Suprapubic skin (tissue), 4 donors: Measurements from ENCODE around the gene RYR1. TPM values are rescaled to one million over a fixed set of nuclear protein-coding genes. Genes with fewer than 3 reads are reported as not detected.

Experiments
- DNase-seq, 2 donors: peaks; one replicate each; pipeline ENCODE4 v3.0.0-alpha.2; 2019; ENCODE audit warnings: low spot score in 2 of 2
- H3K27ac ChIP-seq: fragments of 200-600 bp; sonication (generic); one replicate; pipeline ENCODE4 v1.5.1; 2019
- H3K27me3 ChIP-seq: fragments of 200-600 bp; sonication (generic); one replicate; pipeline ENCODE4 v1.5.1; 2019
- H3K36me3 ChIP-seq: fragments of 200-600 bp; sonication (generic); one replicate; pipeline ENCODE4 v1.5.1; 2019
- H3K4me1 ChIP-seq: fragments of 200-600 bp; sonication (generic); one replicate; pipeline ENCODE4 v1.5.1; 2019
- H3K4me3 ChIP-seq: fragments of 200-600 bp; sonication (generic); one replicate; pipeline ENCODE4 v1.5.1; 2019; ENCODE audit warnings: mild to moderate bottlenecking
- H3K9me3 ChIP-seq: fragments of 200-600 bp; sonication (generic); one replicate; pipeline ENCODE4 v1.5.1; 2019
- EP300 ChIP-seq: sonication (generic); formaldehyde crosslinking; IDR thresholded peaks from one replicate; pipeline ENCODE4 v1.6.1; 2017; ENCODE audit warnings: antibody characterized with exemption
- POLR2A ChIP-seq, 2 donors: fragments of 450-650 bp; IDR thresholded peaks; one replicate each; pipeline ENCODE4 v1.6.1; 2017; ENCODE audit warnings: antibody characterized with exemption in 2 of 2, mild to moderate bottlenecking in 2 of 2, moderate library complexity in 2 of 2
- POLR2AphosphoS5 ChIP-seq, 3 donors: sonication (generic); formaldehyde crosslinking; IDR thresholded peaks; one replicate each; pipeline ENCODE4 v1.6.1; 2017; ENCODE audit warnings: antibody characterized with exemption in 3 of 3
- WGBS: methylation state at CpG from one replicate; pipeline ENCODE4 v1.1.5; 2018; 5-methylcytosine and 5-hydroxymethylcytosine counted together
- total RNA-seq, 4 donors: library from RNA; depleted of rRNA; stranded (reverse); fragments of >200 nt; gene quantifications; one replicate each; pipeline ENCODE4 v1.1.0, GENCODE V29; 2016
- TF ChIP-seq, protein P1 (sequence below), 2 donors: fragments of 200-600 bp in 1 of 2; fragments of 450-650 bp in 1 of 2; sonication (generic) in 1 of 2; IDR thresholded peaks; one replicate each; pipeline ENCODE4 v1.5.1; 2016 to 2019; ENCODE audit warnings: antibody characterized with exemption in 2 of 2, mild to moderate bottlenecking in 1 of 2, moderate library complexity in 1 of 2

The RYR1 gene
- total RNA-seq, 4 donors from 2014 or later = 8.4 to 26.1 (median 13.1) TPM

DNA sequence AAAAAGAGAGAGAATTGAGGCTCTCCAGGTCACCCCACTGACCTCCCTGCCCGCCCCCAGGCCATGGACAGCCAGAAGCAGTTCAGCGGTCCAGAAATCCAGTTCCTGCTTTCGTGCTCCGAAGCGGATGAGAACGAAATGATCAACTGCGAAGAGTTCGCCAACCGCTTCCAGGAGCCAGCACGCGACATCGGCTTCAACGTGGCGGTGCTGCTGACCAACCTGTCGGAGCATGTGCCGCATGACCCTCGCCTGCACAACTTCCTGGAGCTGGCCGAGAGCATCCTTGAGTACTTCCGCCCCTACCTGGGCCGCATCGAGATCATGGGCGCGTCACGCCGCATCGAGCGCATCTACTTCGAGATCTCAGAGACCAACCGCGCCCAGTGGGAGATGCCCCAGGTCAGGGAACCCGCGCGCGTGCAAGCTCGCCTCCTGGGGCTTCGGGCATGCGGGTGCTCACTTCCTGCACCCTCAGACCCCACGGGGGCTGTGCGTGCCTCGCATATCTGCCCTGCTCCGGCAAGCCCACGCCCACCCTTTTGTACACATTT is 127.6 kb downstream of the RYR1 start:
- no peaks in the 10 kb centered on the region for H3K9me3 ChIP-seq
- TF ChIP-seq POLR2A (IDR thresholded peaks at IDR 0.05) (no peak), POLR2AphosphoS5 (IDR thresholded peaks at IDR 0.05) (no peak), EP300 (no peak)
- TF ChIP-seq, protein P1, sequence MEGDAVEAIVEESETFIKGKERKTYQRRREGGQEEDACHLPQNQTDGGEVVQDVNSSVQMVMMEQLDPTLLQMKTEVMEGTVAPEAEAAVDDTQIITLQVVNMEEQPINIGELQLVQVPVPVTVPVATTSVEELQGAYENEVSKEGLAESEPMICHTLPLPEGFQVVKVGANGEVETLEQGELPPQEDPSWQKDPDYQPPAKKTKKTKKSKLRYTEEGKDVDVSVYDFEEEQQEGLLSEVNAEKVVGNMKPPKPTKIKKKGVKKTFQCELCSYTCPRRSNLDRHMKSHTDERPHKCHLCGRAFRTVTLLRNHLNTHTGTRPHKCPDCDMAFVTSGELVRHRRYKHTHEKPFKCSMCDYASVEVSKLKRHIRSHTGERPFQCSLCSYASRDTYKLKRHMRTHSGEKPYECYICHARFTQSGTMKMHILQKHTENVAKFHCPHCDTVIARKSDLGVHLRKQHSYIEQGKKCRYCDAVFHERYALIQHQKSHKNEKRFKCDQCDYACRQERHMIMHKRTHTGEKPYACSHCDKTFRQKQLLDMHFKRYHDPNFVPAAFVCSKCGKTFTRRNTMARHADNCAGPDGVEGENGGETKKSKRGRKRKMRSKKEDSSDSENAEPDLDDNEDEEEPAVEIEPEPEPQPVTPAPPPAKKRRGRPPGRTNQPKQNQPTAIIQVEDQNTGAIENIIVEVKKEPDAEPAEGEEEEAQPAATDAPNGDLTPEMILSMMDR (IDR thresholded peaks at IDR 0.05) = no peak
- no peak for DNase-seq
- no peaks in the 10 kb centered on the region for H3K36me3 ChIP-seq
- H3K27ac ChIP-seq = no peak overlapping the region
- H3K4me3 ChIP-seq = no peak overlapping the region
- peaks cover 29% of the 10 kb centered on the region for H3K27me3 ChIP-seq
- WGBS = 81% methylated on average over 41 of the region's 42 CpGs
- peaks cover 27% of the 10 kb centered on the region for H3K4me1 ChIP-seq

DNA sequence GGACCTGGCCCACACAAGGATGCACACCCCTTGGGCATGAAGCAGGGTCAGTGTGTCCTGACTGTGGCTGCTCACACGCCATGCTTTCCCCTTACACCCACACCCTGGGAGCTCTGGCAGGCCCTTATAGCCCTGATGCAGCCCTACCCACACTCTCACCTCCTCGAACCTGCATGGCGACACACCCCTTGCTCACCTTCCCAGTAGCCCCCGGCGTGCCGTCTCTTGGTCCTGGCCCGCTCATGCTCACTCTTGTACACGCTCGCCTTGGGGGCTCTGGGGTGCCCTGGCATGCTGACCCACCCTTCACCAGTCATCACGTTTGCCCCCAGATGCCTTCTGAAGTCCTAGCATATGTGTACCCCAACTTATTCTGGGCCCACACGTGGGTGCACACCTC is 128.2 kb downstream of the RYR1 start:
- no peak overlapping the region for H3K4me3 ChIP-seq
- H3K4me1 ChIP-seq = peaks cover 27% of the 10 kb centered on the region
- no peaks in the 10 kb centered on the region for H3K9me3 ChIP-seq
- no peaks in the 10 kb centered on the region for H3K36me3 ChIP-seq
- DNase-seq = no peak
- peaks cover 29% of the 10 kb centered on the region for H3K27me3 ChIP-seq
- H3K27ac ChIP-seq = no peak overlapping the region
- TF ChIP-seq POLR2AphosphoS5 (IDR thresholded peaks at IDR 0.05) (no peak), POLR2A (IDR thresholded peaks at IDR 0.05) (no peak), EP300 (no peak)
- TF ChIP-seq, protein P1 (IDR thresholded peaks at IDR 0.05) = no peak
- 60% methylated on average over 11 of the region's 11 CpGs for WGBS

DNA sequence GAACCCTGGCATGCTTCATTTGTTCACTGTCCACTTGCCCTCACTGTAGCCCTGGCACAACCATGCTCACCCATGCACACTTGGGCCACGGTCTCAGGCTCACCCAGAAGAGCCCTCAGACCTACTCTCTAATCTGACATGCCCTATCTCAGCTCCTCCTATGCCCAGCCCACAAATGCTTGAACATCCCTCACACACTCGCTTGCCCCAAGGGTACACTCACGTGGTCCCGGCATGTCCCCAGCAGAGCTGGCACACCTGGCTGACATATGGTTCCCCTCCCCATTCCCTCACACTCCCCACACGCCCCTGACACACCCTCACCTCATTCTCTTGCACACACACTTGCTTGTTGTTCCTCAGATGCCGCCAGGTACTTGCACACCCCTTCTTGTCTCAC is 128.6 kb downstream of the RYR1 start:
- DNase-seq = no peak
- TF ChIP-seq EP300 (no peak), POLR2A (IDR thresholded peaks at IDR 0.05) (no peak), POLR2AphosphoS5 (IDR thresholded peaks at IDR 0.05) (no peak)
- TF ChIP-seq, protein P1 (IDR thresholded peaks at IDR 0.05) = no peak
- H3K36me3 ChIP-seq = no peaks in the 10 kb centered on the region
- WGBS = 43% methylated on average over 6 of the region's 6 CpGs
- H3K9me3 ChIP-seq = no peaks in the 10 kb centered on the region
- H3K27me3 ChIP-seq = peaks cover 29% of the 10 kb centered on the region
- H3K4me1 ChIP-seq = peaks cover 27% of the 10 kb centered on the region
- no peak overlapping the region for H3K4me3 ChIP-seq
- no peak overlapping the region for H3K27ac ChIP-seq

DNA sequence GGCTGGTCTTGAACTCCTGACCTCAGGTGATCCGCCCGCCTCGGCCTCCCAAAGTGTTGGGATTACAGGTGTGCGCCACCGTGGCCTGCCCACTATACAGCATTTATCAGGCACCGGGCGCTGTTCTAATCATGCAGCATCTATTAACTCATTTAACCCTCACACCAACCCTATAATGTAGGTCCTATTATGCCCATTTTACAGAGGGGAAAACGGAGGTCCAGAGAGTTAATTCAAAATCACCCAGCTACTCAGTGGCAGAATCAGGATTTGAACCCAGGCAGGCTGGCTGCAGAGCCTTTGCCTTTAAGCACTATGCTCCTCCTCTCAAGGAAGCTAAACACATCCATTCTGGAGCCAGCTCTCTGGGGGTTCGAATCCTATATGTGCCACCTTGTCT is 130.0 kb downstream of the RYR1 start:
- DNase-seq = no peak
- Histone ChIP-seq H3K27me3 (peaks cover 29% of the 10 kb centered on the region), H3K4me3 (no peak overlapping the region), H3K9me3 (no peaks in the 10 kb centered on the region), H3K36me3 (no peaks in the 10 kb centered on the region), H3K4me1 (peaks cover 25% of the 10 kb centered on the region), H3K27ac (no peak overlapping the region)
- 91% methylated on average over 9 of the region's 9 CpGs for whole genome bisulfite sequencing
- TF ChIP-seq EP300 (no peak), POLR2A (IDR thresholded peaks at IDR 0.05) (no peak), POLR2AphosphoS5 (IDR thresholded peaks at IDR 0.05) (no peak)
- TF ChIP-seq, protein P1 (IDR thresholded peaks at IDR 0.05) = no peak

DNA sequence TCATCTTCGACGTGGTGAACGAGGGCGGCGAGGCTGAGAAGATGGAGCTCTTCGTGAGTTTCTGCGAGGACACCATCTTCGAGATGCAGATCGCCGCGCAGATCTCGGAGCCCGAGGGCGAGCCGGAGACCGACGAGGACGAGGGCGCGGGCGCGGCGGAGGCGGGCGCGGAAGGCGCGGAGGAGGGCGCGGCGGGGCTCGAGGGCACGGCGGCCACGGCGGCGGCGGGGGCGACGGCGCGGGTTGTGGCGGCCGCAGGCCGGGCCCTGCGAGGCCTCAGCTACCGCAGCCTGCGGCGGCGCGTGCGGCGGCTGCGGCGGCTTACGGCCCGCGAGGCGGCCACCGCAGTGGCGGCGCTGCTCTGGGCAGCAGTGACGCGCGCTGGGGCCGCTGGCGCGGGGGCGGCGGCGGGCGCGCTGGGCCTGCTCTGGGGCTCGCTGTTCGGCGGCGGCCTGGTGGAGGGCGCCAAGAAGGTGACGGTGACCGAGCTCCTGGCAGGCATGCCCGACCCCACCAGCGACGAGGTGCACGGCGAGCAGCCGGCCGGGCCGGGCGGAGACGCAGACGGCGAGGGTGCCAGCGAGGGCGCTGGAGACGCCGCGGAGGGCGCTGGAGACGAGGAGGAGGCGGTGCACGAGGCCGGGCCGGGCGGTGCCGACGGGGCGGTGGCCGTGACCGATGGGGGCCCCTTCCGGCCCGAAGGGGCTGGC is 131.6 kb downstream of the RYR1 start:
- H3K4me1 ChIP-seq = peaks cover 25% of the 10 kb centered on the region
- no peak for DNase-seq
- no peak overlapping the region for H3K27ac ChIP-seq
- H3K4me3 ChIP-seq = peak overlapping the region; percentile 53
- 3% methylated on average over 42 of the region's 111 CpGs for WGBS
- peaks cover 29% of the 10 kb centered on the region for H3K27me3 ChIP-seq
- H3K36me3 ChIP-seq = no peaks in the 10 kb centered on the region
- no peaks in the 10 kb centered on the region for H3K9me3 ChIP-seq
- no peak for TF ChIP-seq POLR2A (IDR thresholded peaks at IDR 0.05)
- TF ChIP-seq, protein P1 (IDR thresholded peaks at IDR 0.05) = no peak
- no peak for TF ChIP-seq POLR2AphosphoS5 (IDR thresholded peaks at IDR 0.05)
- no peak for TF ChIP-seq EP300
